Fibroblast of skin of left quadriceps (primary cell): ENCODE results near the gene GRAP2.
A peak's percentile ranks its signal among the peaks of the same experiment; 100 is the strongest.

ENCODE experiments used
- DNase-seq, 2 experiments: peaks; one replicate each; pipeline ENCODE4 v3.0.0-alpha.2; 2013; ENCODE audit warnings: low read depth in 2 of 2

Gene GRAP2

DNA sequence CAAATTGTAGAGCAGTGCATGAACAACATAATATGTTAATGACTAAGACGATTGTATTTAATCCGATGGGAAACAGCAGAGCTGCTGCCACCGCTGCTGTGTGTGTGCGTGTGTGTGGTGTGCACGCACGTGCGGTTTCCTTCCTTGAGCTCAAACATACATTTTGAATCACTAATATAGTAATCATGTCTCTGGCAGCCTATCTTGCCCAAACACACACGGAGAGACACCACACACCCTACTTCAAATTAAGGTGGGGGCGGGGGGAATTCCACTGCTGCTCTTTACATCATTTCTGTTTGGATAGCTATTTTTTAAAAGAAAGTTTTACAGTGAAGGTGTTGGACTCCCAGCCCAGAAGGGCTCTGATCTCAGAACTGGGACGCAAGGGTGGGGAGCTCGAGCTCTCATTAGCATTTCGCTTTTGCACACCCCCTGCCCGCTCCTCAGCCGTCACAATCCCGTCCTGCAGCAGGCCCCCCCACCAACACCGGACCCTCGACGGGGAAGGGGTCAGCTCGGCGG, 93.2 kb downstream of the GRAP2 start:
- peak; percentile 20 to 29 for DNase-seq

DNA sequence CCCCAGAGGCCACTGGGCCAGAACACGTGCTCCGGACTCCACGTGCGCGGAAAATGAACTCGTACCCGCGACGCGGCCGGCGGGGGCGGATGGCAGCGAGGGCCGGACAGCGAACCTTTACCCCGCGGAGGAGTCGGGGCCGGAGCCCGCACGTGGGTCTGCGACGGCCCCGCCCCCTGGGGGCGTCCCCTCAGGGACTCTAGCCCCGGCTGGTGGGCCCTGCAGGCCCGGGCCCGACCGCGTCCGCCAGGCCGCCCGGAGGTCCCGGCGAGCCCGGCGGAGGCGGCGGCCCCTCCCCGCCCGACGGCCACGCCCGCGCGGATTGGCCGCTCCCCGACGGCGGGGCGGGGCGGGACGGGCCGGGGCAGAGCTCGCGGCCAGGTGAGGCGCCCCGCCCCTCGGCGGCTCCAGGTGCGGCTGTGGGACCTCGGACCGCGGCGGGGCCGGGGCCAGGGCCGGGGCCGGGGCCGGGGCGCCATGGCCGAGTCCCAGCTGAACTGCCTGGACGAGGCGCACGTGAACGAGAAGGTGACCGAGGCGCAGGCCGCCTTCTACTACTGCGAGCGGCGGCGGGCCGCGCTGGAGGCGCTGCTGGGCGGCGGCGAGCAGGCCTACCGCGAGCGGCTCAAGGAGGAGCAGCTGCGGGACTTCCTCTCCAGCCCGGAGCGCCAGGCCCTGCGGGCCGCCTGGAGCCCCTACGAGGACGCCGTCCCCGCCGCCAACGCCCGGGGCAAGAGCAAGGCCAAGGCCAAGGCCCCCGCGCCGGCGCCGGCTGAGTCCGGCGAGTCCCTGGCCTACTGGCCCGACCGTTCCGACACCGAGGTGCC, 93.9 kb downstream of the GRAP2 start, which contains the start of gene FAM83F:
FAM83F (plus strand) TSS at position 389 of the 827 bp plus-strand sequence; CDS start at position 478, 89 bp downstream.
- DNase-seq, result no peak

DNA sequence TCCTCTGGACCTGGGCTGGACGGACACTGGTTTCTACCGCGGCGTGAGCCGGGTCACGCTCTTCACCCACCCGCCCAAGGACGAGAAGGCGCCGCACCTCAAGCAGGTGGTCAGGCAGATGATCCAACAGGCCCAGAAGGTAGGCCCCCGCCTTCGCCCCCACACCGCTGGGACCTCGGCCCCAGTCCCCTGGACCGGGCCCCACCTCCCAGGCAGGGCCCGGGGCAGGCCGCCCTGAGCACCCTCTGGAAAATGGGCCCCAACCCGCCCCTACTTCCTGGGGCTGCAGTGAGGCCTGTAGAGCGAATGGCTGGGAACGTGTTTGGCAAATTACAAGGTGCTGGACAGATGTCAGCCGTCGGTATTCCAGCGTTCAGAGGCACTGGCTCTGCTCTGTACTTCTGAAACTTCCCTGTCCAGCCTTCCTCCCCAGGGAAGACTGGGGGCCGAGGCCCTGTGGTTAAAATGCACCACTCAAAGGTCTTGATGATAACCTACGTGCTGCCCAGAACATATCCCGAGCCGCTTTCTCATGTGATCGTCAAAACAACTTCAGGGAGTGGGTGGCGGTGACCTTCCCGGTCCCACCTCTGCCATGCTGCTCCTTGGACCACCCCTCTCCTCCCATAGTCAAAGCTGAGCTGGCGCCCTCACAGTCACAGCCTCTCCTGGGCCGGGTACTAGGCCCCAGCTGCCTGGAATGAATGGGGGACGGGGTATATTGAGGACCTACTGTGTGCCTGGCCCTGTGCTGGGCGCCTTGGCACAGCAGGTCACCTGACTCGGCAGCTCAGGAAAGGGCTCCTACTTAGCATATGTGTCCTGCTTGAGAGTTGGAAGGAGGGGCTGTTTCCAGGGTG, 94.7 kb downstream of the GRAP2 start:
- no peak for DNase-seq

DNA sequence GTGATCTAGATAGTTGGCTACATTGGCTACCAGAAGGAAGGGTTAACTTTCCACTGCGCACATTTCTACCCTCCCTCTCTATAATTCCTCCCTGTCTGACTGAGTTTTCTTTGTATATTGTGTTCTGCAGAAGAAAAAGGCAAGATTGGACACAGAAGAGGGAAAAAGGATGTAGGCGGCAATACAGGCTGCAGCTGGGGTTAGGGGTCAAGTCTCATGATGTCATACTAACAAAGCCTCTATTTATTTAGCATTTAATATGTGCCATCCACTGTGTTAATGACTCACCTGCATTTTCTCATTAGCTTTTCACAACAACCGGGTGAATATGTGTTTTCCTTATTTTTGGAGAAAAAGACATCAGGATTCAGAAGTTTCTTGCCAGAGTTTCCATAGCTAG, 95.8 kb downstream of the GRAP2 start:
- DNase-seq, result no peak

DNA sequence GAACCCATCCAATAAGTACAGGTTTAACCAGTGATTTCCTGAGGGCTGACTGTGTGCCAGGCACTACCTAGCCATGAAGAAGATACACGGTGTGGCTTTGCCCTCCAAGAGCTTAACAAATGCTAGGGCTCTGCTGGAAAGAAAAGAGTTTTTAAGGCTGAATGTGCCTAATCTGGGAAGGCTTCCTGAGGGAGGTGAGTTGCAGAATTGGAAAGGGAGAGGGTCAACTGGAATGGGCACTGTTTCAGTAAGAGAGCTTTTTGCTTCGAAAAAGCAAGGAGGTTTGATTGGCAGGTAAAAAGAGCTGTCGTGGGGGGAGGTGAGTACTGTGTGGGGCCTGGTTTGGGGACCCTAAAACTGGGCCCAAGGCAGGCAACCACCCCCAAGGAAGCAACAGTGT, 96.5 kb downstream of the GRAP2 start:
- DNase-seq, result no peak

DNA sequence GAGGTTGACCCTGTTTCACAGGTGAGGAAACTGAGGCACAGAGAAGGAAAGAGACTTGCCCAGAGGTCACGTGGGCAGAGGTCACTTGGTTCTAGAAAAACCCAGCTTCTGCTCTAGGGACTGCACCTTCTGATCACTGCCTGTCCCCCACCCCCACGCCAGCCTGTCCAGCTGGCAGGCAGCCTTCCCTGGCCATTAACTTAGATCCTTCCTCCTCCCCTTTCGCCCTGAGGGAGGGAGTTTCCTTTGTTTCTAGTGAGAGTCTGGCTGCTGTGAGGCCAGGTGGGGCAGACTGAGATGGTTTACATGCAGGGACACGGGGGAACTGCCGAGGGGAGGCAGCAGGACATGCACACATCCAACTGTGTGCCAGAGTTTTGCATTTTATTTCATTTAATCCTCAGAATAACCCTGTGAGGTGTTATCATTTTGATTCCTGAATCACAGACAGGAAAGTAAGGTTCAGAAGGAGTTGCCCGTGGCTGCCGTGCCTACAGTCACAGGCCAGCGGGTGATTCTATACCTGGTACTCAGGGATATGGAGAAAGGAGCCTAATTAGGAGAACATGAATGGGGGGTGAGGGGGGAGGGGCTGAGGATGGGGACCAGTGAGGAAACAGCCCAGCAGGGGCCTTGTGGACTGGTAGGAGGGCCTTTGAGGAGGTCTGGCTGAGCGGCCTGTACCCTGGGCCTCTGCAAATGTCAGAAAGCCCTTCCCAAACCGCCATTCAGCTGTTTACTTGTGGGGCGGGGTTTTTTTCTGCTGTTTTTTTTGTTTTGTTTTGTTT, 97.2 kb downstream of the GRAP2 start:
- DNase-seq, result no peak

DNA sequence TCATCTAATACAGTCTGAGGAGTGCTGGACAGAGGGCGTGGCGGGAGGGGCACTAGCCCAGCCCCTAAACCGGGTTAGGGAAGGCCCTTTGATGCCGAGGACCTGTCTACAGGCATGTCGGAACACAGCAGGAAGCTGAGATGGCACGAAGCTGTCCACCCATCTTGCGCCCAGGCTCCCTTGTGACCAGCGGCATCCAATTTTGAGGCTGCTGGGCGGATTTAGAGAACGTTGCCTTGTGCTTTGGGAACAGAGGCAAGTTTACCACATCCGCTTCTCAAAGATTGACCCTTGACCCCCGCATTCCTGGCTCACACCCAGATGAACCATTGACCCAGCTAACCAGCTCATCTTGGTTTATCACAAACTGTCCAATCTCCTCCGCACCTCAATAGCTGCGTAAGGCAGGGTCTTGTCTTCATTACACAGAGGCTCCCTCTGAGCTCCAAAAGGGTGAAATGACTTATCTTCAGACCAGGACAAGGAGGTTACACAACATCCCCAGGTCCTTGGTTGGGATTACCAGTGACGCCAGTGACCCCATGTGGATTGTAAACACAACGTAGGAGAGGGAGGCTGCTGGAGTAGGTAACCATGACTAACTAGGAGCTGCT, 98.4 kb downstream of the GRAP2 start:
- peak; percentile 3 to 13 for DNase-seq

DNA sequence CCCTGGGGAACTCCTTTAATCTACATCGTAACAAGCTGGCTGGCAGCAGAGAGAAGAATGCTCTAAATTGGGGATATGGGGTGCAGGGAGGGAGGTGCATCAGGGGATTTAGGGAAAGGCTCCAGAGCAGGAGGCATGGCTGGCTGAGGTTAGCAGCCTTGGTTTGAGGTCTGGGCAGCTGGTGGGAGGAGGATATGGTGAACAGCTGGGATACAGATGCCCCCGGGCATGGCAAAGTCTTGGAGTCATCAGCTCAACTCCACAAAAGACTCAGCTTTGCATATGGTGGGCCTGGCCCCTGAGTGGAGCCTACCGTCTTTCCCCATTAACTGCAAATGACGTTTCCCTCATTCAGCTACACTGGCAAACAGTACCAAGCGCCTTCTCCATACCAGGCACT, 99.3 kb downstream of the GRAP2 start:
- DNase-seq, result no peak

DNA sequence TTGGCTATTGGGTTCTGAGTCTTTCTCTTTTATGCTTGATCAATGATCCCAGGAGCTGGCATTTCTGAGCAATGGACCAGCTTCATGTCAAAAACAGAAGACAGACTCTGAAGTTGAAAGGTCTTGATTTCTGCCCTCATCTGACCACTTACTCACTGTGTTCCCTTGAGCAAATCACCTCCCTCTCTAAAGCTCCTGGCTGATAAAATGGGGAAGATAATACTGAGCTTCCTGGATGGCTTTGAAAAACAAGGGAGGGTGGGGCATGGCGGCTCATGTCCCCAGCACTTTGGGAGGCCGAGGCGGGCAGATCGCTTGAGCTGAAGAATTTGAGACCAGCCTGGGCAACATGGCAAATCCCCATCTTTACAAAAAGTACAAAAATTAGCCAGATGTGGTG, 100.2 kb downstream of the GRAP2 start:
- no peak for DNase-seq

DNA sequence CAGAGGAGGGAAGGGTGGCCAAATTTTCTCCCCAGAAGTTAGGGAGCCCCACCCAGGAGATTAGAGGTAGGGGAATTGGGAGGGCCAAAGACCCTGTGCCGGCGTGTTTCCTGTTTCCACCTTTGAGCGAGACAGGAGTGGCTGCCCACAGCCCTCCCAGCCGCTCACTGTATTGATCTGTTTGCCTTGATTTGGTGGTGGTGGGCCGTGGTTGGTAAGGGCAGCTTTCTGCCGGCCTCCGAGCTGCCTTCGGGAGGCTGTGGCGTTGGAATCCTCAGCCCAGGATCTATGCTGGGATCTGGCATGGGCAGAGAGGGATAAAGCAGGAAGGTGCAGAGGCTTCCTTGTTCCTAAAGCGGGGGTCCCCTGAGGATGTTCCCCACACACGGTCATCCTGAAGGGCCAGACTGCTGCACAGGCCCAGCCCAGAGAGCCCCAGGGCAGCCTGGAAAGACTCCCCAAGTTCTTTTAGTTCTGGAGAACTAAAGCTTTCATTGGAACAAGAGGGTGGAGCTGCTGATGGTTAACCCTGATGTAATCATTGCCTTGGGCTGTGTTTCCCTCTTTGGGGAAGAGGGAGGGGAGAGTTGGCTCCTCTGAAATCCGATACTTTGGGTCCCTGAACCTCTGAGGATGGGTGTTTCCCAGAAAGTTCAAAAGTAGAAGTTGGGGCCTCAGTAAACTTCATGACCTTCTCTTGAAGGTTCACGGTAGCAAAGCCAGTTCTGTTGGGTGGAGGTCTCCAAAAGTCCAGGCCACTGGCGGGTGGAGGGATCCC, 101.1 kb downstream of the GRAP2 start:
- DNase-seq, result no peak

DNA sequence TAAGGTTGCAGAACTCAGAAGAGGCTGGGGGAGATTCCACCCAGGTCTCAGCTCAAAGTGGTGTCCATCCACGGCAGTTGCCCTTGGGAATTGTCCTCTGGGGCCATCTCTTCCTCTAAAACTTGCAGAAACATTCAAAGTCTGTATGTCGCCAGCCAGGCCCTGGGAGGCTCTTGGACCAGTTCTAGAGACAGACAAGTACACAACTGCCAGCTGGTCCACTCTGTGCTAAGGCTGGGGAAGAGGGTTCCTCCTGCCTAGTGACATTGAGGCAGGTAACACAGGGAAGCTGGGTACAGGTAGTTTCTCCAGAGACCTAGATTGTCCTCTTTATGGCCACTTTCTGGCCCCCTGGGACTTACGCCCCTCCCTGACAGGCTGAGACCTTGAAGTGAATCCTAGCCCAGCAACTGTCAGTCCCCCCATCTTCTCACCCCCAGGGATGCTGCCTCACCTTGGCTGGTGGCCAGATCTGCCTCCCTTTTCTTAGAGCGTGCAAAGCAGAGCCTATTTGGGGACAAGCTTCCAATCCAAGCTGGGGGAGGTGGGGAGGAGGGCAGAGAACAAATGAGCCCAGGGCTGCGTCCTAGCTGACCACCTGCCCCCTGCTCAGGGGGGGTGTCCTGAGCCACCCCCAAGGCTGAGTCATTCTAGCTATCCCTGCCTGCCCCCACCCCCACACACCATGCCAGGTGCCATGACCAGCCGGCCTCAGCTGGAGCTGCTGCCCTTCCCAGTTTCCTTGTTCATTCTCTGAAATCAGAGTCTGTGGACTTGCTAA, 102.2 kb downstream of the GRAP2 start:
- no peak for DNase-seq

DNA sequence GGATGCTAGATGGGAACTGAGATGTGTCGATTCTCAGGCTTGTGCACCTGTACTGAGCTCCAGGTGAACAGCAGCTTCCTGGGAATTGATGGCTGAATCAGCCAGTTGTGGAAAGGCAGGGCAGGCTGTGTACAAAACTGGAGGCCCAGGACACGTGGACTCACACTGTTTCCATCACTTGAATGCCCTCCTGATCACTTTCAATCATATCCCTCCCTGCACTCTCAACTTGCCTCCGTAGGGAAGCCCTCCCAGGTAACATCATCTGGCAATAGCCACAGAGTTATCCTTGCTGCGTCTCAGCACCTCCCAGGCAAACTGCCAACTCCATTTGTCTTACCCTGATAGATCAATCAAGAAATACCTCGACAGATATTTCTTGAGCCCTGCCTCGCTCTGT, 104.0 kb downstream of the GRAP2 start:
- DNase-seq, result no peak

DNA sequence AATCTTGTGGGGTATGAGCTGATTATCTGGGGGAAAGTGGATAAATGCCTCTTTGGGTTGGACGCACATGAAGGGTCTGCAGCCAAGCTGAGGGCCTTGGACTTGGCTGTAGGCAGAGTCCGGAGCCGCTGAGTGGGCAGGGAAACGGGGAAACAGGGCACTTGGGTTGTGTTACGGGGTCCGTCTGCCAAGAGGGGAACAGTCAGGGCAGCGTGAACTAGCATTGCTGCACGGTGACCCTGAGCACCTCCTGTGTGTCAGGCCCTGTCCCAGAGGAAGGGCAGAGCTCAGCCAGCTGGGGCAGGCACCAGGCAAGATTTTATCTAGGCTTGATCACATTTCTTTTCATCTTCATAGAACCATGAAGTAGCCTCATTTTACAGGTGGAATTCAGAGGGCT, 105.8 kb downstream of the GRAP2 start:
- DNase-seq, result no peak

DNA sequence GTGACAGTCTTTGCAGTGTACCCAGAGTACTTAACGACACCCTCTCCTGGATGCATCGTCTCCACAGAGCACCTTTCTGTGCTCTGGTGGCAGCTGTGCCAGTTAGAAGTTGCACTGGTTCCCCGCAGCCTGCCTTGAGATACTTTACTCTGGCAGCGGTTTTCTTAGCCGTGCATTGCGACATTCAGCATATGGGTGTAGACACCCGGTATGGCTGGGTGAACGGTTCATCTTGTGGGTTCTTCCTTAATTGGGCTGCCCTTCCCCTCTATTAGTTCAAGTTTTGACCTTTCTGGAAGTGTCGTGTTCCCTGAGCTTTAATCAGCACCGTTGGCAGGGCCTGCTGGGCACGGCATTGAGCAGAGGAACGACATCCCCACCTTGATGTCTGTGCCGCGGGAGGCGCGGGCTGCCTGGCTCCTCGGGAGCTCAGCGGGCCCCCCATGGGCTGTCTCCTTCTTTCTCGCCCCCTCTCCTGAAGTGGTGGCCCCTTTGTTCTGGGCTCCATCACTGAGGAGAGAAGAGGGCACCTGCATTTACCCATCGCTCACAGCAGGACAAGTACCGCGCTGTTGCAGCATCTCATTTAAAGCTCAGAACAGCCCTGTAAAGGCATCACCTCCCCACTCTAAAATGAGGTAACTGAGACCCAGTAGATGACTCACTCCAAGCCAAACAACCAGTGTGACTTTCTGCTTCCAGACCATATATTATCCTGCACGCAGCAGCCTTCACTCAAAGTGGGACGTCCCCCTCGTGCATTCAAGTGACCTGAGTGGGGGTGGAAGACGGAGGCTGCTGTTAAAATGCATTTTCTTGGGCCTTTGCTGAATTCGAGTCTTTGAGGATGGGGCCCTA, 107.2 kb downstream of the GRAP2 start:
- DNase-seq, result no peak

DNA sequence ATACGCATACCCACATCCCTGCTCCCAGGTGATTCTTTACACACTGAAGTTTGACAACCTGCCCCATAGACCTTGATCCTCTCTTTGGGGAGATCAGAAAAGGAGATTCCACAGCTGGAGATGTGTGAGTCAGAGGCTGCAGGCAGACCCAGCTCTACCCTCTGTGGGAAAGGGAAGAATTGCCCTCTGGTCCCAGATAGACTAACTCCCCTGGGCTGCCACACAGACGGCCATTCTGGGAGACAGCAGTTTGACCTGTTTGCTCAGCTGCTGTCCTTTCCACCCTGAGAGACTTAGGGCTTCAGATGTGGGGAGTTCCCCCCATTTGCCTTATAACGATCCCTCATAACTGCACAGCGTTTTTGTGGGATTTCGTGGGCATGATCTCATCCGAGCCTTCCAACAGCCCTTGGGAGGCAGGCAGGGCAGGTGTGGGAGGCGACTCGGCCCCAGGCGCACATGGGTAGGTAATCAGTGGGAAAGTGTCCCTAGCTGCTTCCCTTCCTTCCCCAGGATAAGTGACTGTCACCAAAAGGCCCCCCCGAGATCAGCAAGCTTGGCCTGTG, 107.9 kb downstream of the GRAP2 start:
- no peak for DNase-seq

DNA sequence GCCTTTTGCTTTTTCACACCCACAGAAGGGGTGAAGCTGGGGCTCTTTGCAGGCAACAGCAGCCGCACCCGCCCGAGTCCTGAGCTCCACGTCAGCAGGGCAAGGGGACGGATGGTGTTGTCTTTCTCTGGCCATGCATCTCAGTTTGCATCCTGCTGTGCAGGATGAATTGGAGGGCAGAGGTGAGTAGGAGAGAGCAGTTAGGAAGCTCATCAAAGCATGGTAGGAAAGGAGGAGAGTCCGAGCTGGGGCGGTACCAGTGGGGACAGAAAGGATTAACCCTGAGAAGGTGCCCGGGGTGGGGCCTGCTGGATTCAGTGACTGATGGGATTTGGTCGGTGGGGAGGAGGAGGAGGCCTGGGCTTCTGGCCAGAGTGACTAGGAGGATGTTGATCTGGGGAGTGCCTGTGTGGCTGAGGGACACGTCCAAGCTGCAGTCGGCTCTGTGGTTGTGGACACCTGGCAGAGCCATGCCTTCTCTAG, 108.4 kb downstream of the GRAP2 start:
- DNase-seq, result no peak

DNA sequence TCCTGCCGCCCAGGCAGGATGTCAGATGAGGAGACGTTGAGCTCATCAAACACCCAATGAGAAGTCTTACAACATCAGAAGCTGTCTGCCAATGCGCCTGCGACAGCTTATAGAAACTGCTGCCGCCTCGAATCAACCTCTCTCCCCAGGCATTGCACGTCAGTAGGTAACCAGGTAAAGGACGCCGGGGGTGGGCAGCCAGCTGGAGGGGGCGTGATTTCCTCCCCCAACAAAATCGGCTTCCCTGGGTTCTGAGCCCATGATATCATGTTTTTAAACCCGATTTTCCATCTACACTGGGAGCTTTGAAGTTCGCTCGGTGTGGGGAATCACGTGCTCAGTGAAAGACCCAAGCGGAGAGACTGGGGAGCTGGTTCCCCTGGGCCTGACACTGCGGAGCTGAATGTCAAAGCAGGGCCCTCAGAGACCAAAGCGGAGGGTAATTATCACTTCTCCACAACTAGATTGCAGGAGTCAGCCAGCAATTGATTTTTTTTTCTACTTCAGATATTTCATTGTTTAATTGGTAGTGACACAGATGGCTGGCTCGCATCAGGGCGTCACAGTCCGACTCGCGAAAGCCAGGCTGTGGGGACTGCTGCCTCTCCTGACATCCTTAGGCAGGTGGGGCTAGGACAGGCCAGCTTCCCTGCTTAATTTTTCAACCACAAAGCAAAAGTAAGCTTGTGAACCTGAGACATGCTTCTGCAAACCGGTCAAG, 109.2 kb downstream of the GRAP2 start:
- DNase-seq, result no peak

DNA sequence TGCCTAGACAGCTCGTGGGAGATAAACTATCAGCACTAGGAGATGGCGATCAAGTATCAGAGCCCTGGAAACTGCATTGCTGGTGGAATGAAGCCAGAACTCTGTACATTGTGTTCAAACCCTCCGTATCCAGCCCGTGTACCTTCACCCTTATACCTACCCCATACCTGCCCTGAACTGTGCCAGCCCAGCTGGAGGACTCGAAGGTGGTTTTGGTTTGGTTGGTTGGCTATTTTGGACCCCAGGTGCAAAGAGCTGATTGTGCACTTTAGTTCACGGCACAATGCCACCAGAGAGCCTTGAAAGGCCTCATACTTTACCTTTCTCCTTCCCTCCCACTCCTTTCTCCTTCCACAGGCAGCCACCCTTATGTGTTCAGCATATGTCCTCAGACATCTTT, 109.9 kb downstream of the GRAP2 start:
- no peak for DNase-seq
